HUES64 (cell line): ENCODE measurements around the gene SLC8A2.

ENCODE experiments used
- H3K27ac ChIP-seq: 2 replicates; pipeline ENCODE4 v1.7.0; 2013; ENCODE audit warnings: low read depth, low read length, inconsistent platforms
- H3K27me3 ChIP-seq: 2 replicates; pipeline ENCODE4 v1.6.1; 2013; ENCODE audit warnings: mild to moderate bottlenecking, low read length; ENCODE audit not compliant: insufficient read depth
- H3K36me3 ChIP-seq: 2 replicates; pipeline ENCODE4 v1.6.1; 2013; ENCODE audit warnings: mild to moderate bottlenecking, low read length; ENCODE audit not compliant: insufficient read depth
- H3K4me1 ChIP-seq: 2 replicates; pipeline ENCODE4 v1.6.1; 2013; ENCODE audit warnings: mild to moderate bottlenecking, low read length, moderate library complexity; ENCODE audit not compliant: insufficient read depth
- H3K4me3 ChIP-seq: 2 replicates; pipeline ENCODE4 v1.5.1; 2013; ENCODE audit warnings: mild to moderate bottlenecking, low read length, moderate library complexity
- H3K9ac ChIP-seq: 2 replicates; pipeline ENCODE4 v1.6.1; 2013; ENCODE audit warnings: mild to moderate bottlenecking, low read depth, low read length
- H3K9me3 ChIP-seq: 2 replicates; pipeline ENCODE4 v1.6.1; 2013; ENCODE audit warnings: low read depth, low read length; ENCODE audit not compliant: insufficient read depth
- WGBS: fragments of 150-250, 120-280 bp; methylation state at CpG from one replicate; pipeline ENCODE4 v1.1.7; 2013; ENCODE audit warnings: missing lambda C conversion rate; 5-methylcytosine and 5-hydroxymethylcytosine counted together

Gene SLC8A2

GRCh38 chr19:47422417-47423163 is 49.1 kb downstream of the SLC8A2 start:
- Histone ChIP-seq H3K36me3 (no peaks in the 10 kb centered on the region), H3K4me1 (peaks cover 20% of the 10 kb centered on the region), H3K9ac (no peak overlapping the region), H3K27me3 (peaks cover 68% of the 10 kb centered on the region), H3K4me3 (peak overlapping the region; percentile 61), H3K9me3 (no peaks in the 10 kb centered on the region), H3K27ac (no peak overlapping the region)
- 13% methylated on average over 1 of the region's 1 CpG for WGBS

- peaks cover 74% of the 10 kb centered on the region for H3K27me3 ChIP-seq
- H3K36me3 ChIP-seq, result no peaks in the 10 kb centered on the region
- WGBS, result under 1% methylated on average over 31 of the region's 31 CpGs
- peaks cover 20% of the 10 kb centered on the region for H3K4me1 ChIP-seq
- no peaks in the 10 kb centered on the region for H3K9me3 ChIP-seq
- H3K9ac ChIP-seq, result no peak overlapping the region
- peak overlapping the region; percentile 61 for H3K4me3 ChIP-seq
- no peak overlapping the region for H3K27ac ChIP-seq
Measured at GRCh38 chr19:47421844-47422395, 49.8 kb downstream of the SLC8A2 start.

- Histone ChIP-seq H3K9me3 (no peaks in the 10 kb centered on the region), H3K36me3 (no peaks in the 10 kb centered on the region), H3K27ac (no peak overlapping the region), H3K27me3 (peaks cover 81% of the 10 kb centered on the region), H3K4me3 (peak overlapping the region; percentile 61), H3K4me1 (peaks cover 20% of the 10 kb centered on the region), H3K9ac (no peak overlapping the region)
- WGBS, result 21% methylated on average over 16 of the region's 16 CpGs
Measured at GRCh38 chr19:47421244-47421786, 50.4 kb downstream of the SLC8A2 start.

GRCh38 chr19:47419789-47420188 is 51.9 kb downstream of the SLC8A2 start:
- peak overlapping the region; percentile 61 for H3K4me3 ChIP-seq
- H3K27ac ChIP-seq, result no peak overlapping the region; the same call in 1 of the 2 replicates
- no peaks in the 10 kb centered on the region for H3K36me3 ChIP-seq
- H3K9ac ChIP-seq, result no peak overlapping the region
- WGBS, result 2% methylated on average over 17 of the region's 19 CpGs
- H3K9me3 ChIP-seq, result no peaks in the 10 kb centered on the region
- peaks cover 82% of the 10 kb centered on the region for H3K27me3 ChIP-seq
- peaks cover 20% of the 10 kb centered on the region for H3K4me1 ChIP-seq

GRCh38 chr19:47419030-47419783 is 52.5 kb downstream of the SLC8A2 start, which contains the start of gene MEIS3:
MEIS3 (minus strand) TSS chr19:47419527; CDS start chr19:47419081, 446 bp downstream.
- WGBS, result under 1% methylated on average over 61 of the region's 70 CpGs
- Histone ChIP-seq H3K9ac (peak within 1 kb of the TSS; percentile 34; the same call in 1 of the 2 replicates), H3K27ac (peak within 1 kb of the TSS; percentile 24; the same call in 1 of the 2 replicates), H3K27me3 (peaks cover 82% of the 10 kb centered on the region), H3K9me3 (no peaks in the 10 kb centered on the region), H3K36me3 (peaks cover 4% of the 10 kb centered on the region; the same call in 1 of the 2 replicates), H3K4me1 (peaks cover 20% of the 10 kb centered on the region), H3K4me3 (peak within 1 kb of the TSS; percentile 61)

- peaks cover 7% of the 10 kb centered on the region; the same call in 1 of the 2 replicates for H3K36me3 ChIP-seq
- no peaks in the 10 kb centered on the region for H3K9me3 ChIP-seq
- H3K27me3 ChIP-seq, result peaks cover 78% of the 10 kb centered on the region
- WGBS, result 1% methylated on average over 9 of the region's 9 CpGs
- peaks cover 20% of the 10 kb centered on the region for H3K4me1 ChIP-seq
- no peak overlapping the region; the same call in 1 of the 2 replicates for H3K9ac ChIP-seq
- H3K4me3 ChIP-seq, result peak overlapping the region; percentile 61
- H3K27ac ChIP-seq, result no peak overlapping the region
Measured at GRCh38 chr19:47418692-47419029, 53.0 kb downstream of the SLC8A2 start.

GRCh38 chr19:47417746-47418691 is 53.7 kb downstream of the SLC8A2 start:
- H3K27ac ChIP-seq, result no peak overlapping the region
- H3K4me1 ChIP-seq, result peaks cover 16% of the 10 kb centered on the region
- WGBS, result 5% methylated on average over 34 of the region's 34 CpGs
- H3K36me3 ChIP-seq, result peaks cover 11% of the 10 kb centered on the region; the same call in 1 of the 2 replicates
- H3K9ac ChIP-seq, result peak overlapping the region; percentile 34; the same call in 1 of the 2 replicates
- H3K4me3 ChIP-seq, result peak overlapping the region; percentile 61
- H3K9me3 ChIP-seq, result no peaks in the 10 kb centered on the region
- peaks cover 71% of the 10 kb centered on the region for H3K27me3 ChIP-seq

GRCh38 chr19:47417107-47417745 is 54.5 kb downstream of the SLC8A2 start:
- WGBS, result 34% methylated on average over 18 of the region's 18 CpGs
- Histone ChIP-seq H3K27me3 (peaks cover 64% of the 10 kb centered on the region), H3K27ac (no peak overlapping the region), H3K9ac (no peak overlapping the region), H3K4me3 (peak overlapping the region; percentile 61), H3K36me3 (peaks cover 11% of the 10 kb centered on the region; the same call in 1 of the 2 replicates), H3K9me3 (no peaks in the 10 kb centered on the region), H3K4me1 (peaks cover 14% of the 10 kb centered on the region)

- H3K36me3 ChIP-seq, result peaks cover 11% of the 10 kb centered on the region; the same call in 1 of the 2 replicates
- H3K4me3 ChIP-seq, result peak overlapping the region; percentile 61; the same call in 1 of the 2 replicates
- no peaks in the 10 kb centered on the region for H3K9me3 ChIP-seq
- no peak overlapping the region for H3K9ac ChIP-seq
- H3K27ac ChIP-seq, result no peak overlapping the region
- peaks cover 57% of the 10 kb centered on the region for H3K27me3 ChIP-seq
- peaks cover 10% of the 10 kb centered on the region for H3K4me1 ChIP-seq
- 73% methylated on average over 12 of the region's 12 CpGs for WGBS
Measured at GRCh38 chr19:47416643-47416985, 55.1 kb downstream of the SLC8A2 start.
